HPDE6-E6E7 (cell line): ENCODE results near the gene ASB3.

Experiments
- DNase-seq: peaks from one replicate; pipeline ENCODE4 v3.0.0; 2011; ENCODE audit warnings: missing footprints; ENCODE audit errors: extremely low spot score

ASB3 gene

DNA sequence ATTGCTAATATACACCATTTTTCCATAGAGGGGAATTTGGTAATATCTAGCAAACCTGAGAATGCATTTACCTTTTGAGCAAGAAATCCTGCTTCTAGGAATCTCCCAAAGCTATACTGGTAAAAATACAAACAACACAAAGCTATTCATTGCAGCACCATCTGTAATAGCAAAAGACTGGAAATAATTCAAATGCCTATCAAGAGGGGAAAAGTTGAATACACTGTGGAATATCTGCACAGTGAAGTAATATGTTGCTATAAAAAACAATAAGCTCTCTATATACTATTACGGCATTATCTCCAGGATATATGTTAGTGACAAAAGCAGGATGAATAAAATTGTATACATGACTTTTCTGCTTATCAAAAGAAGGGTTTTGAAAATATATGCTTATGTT is 131.5 kb downstream of the ASB3 start:
- DNase-seq: no peak

DNA sequence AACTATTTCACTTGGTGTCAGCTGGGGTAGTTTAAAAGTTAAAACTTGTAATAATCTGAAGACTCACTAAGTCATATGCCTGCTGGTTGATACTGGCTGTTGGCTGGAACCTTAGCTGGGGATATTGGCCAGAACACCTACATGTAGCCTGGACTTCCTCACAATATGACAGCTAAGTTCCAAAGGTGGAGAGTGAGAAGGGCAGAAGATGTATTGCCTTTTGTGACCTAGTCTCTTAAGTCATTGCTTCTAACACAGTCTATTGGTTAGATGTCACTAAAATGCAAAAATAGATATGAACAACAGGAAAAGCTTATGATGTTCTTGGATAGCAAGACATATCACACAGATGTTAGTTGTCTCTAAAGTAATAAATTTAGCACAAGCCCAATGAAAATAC is 132.4 kb downstream of the ASB3 start:
- DNase-seq: no peak

DNA sequence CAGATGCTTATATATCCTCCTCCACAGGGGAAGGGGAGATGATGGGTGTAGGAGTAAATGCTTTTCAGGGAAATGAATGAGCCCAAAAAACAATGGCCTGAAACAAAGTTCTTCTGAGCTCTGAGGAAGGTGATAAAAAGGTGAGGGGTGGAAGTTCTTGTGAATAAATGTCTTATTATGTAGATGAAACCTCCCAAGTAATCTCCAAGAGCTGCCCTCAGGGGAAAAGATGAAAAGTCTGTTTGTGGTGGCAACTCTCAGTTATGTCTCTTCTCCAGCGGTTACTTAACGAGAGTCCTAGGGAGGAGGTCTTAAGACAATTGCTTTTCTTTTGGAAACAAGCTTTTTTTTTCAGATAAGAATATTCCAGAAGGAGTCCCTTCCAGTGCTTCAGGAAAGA is 134.6 kb downstream of the ASB3 start:
- no peak for DNase-seq

DNA sequence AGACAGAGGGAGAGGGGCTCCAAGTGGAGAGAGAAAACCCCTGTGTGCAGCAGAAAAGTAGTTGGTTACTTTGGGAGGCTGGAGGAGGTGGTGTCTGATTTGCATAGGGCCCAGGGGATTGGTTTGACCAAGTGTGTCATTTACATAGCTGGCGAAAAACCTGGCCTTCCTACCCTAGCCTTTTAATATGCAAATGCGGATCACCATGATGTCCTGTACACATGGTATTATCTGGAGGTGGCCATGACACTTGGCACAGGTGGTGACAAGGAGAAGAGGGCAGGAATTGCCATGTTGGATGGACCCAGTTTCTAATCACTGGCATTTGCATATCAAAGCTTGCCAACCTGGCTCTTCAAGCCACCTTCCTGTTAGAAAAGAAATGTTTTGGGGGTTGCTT is 140.0 kb downstream of the ASB3 start:
- DNase-seq: no peak

DNA sequence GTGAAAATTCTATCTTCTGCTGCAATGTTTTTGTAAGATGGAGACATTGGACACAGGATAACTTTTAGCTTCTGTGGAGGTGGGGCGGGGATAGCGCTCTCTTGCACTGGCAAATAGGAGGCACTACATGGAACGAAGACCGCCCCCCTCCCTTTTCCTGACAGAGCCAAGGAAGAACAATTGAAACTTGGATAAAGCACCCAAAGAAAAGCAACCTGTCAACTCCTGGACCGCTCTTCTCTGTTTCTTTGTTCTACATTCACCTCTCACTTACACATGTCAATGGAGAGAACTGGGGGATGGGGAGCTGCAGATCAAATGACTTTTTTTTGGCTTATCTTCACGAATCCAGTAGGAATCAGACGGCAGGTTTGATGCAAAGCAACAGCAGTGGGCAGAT is 145.5 kb downstream of the ASB3 start:
- DNase-seq: no peak

DNA sequence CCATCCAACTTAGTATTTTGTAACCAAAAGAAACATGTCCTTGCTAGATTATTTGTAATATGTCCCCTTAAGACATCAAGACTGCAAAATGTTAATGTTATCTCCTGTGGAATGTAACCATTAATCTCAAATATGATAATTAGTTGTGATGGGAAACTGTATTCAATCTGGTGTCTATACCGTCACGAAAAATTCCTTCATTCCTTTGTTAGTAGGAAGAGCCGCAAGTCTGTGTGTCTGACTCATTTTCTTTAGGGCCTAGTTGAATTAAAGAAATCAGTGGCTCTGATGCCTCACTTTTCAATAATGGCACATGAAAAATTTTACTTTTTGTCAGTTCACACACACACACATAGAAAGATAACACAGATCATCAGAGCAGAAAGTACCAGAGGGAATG is 146.3 kb downstream of the ASB3 start:
- DNase-seq: no peak

DNA sequence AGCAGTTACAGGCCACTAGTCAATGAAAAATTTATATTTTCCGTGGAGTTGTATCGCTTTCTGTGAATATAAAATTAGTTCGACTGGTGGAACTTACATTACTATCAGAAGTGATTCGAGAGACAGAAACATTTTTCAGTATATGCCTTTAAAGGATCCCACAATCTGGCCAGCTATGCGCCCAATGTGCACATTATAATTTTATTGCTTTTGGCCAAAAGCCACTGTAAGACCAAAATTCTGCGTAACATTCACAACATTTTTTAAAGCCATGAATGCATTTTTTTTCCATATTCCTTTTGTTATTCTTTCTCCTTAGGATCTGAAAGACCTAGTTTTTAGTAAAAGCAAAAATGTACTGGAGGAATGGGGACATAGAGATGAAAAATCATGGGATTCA is 150.2 kb downstream of the ASB3 start:
- no peak for DNase-seq

DNA sequence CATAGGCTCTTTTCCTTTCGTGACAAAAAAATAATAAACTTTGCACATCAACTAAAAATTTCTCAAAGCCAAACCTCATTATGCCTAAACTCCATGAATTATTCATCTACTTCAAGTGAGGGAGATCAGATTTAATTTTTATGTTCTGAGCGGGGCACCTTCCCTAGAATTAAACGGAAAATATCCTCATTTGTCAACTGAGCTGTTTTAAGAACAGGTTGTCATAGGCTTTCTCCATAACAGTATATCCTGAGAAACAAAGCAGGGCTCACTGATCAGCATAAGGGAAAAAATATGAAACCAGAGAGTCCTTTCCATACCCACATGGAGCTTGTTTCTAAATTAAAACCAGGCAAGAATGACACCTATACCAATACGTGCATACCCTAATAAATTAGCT is 150.6 kb downstream of the ASB3 start:
- no peak for DNase-seq

DNA sequence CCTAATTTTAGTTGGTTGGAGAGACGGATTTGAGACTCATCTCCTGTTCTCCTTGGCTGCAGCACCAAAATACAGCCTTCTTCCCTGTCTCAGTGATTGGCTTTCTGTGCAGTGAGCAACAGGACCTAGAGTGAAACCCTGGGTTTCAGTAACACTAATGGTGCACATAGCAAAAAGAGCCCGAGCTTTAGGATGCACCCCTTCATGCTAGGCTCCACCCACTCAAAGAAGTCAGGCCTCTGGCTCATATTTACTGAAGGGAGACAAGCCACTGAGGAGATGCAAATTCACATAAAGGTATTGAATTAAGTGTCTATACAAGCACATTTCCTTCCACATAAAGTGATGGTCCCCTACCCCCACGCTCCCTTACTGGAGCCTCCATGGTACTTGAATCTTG is 151.1 kb downstream of the ASB3 start:
- no peak for DNase-seq

DNA sequence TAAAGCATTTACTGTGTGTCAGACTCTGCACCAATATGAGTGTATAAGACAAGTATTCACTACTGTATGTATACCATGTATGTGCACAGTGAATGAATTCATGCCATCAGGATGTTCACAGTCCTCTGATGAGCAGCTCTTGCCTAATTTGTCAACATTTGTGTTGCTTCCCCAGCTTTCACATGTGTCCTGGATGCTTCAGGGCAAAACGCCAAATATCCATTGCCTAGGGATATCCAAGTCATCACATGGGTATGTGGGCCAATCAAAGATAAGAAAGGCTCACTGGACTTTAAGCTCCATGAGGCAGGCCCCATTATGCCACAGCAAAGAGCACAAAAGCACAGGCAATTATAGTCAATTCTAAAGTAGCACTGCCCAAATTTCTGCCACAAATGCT is 153.3 kb downstream of the ASB3 start:
- DNase-seq: no peak

DNA sequence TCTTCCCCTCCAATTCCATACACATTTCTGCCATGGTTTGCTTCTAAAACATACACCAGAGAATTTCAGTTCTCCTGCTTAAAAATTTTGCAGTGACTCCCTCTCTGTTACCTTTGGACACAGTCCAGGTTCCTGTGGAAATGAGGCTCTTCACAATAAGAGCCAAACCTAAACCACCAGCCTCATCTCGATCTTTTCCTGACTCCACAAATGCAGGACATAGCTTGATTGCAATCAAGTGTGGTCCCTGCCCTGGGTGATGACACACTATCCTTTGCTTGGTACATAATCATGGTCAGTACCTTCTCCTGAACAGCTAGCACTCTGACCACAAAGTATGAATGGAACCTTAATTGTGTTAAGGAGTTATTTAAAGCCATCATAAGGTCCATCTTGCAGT is 154.0 kb downstream of the ASB3 start:
- DNase-seq: no peak

DNA sequence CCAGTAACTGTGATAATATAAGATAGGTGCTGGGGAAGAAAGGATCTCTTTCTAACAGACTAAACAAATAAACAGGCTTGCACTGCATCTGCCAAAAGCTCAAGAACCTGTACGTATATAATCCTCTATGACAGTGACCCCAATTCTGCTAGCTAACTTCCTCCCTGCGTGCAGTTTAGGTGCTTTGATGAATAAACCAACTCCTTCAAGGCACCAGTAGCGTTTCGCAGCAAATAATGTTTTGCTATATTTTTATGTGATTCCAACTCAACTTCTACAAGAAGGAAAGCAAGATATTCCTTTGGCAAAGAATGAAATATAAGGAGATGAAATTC is 154.7 kb downstream of the ASB3 start:
- no peak for DNase-seq

DNA sequence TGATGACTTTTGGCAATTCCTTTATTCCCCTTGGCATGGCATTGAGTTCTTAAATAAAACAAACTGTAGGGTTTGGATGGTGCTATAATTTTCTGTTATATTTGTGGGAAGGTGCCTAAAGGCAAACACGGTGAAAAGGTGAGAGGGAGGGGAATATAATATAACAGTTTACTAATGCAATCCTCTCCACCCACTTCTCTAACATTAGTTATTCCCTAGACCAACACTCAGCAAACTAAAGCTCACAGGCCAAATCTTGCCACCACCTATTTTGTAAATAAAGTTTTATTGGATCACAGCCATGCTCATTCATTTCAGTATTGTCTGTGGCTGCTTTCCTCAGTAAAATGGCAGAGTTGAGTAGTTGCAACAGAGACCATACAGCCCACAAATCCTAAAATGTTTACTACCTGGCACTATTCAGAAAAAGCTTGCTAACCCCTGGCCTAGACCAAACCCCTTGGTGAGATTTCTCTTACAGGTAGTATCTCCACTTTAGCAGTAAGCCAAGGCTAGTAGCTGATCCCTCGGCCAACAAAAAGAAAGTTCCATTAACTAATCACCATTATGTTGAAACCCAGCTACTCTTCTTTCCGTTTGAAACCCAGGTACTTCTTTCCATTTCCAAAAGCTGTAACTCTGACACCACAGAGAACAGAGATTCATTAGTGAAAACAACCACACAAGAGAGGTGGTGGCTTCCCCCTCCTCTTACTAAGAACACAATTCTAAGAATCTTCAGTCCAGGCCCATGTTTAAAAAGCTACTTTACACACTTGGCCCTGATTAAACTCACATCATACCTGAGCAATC is 155.2 kb downstream of the ASB3 start:
- DNase-seq: no peak

DNA sequence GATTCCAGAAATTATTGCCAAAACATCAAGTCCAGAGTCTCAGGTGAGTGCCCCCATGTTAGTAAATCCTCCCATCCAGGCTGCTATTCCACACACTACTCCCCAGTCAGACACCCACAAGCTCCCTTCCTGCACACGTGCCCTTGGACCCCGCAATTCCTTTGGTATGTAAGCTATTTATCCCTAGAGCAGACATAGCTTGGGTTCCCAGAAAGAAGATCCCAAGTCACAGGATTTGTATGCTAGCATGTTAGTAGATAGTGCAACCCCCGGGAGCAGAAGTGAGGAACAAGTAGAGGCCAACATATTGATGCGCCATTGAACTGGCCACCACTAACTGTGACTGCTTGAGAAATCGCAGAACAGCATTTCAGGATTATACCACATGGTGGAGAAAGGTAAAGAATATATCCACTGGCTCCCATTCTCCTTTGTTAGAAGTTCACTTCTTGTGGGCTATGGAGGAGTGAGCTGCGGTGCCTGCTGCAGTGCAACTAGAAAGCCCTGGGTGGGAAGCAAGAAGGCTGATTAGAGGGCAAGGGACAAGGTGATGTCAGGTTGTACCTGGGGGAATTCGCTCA is 156.6 kb downstream of the ASB3 start:
- DNase-seq: no peak

DNA sequence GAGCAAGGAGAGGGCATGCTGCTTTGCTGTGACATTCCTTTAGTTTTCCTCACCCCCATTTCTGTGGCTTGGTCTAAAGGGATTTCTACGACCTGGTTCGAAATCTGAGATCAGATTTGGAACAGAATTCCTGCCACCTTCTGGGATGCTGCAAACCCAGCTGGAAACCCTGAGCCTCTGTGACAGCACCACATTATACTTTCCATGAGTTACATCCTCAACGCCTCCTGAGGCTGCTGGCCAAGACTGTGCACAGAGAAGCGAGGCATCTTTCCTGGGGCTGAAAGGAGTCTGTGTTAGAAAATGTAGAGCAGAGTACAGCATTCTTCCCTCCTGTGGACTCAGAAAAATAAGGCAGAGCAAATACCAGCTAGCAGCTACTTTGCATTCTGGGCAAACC is 157.3 kb downstream of the ASB3 start:
- DNase-seq: no peak

DNA sequence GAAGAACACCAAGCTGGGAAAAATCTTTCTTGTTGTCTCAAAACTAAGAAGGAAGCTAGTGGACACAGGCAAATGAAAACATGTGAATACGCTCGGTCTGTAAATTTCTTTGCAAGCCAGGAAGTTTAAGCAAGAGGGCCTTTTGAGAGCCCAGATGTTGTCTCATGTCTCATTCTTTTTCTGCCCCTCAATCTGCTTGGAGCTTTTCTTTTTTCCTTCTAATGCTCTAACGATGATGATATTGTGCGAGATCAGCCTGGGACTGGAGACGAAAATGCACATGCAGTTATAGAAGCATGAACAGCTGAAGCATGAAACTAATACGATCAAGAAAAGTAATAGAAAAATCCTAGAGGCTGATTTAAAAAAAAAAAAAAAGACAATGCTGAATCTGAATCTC is 157.8 kb downstream of the ASB3 start:
- no peak for DNase-seq

DNA sequence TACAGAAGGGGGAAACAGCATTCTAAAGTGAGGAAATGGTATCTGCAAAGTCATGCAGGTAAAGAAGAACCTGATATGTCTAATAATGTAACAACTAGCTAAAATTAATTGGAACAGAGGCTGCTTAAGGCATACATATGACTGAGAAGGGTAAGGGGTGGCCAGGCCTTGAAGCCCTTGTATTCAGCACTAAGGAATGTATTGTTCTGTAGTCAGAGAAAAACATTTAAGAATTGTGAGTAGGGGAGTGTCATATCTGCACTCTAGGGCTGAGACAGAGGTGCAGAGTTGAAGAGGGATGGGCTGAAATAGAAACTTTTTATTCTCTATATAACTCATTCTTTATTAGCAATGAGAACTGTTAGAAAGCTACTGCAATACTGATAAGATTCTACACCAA is 164.6 kb downstream of the ASB3 start:
- DNase-seq: no peak

DNA sequence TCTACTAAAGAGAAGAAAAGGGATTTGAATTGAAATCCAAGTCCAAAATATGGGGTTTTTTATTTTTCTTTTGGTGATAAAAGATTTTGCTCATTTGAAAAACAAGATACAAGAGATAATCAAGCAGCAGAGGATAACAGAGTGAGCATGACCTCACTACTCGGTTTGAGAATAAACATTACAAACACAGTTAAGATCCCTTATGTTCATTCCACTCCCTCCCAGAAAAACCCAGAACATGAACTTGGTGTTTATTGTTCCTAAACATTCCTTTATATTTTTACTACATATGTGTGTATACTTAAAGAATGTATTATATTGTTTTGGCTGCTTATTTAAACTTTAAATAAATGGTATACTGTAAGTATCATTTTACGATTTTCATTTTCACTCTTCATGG is 165.8 kb downstream of the ASB3 start:
- DNase-seq: no peak
